Stimulated activated CD8-positive, alpha-beta memory T cell treated with anti-CD3 and anti-CD28 coated beads, Interleukin-12 subunit alpha, Interleukin-12 subunit beta, amount 100 ng/mL, for 24 hours (primary cell): ENCODE measurements around the gene DLG5.
"Not testable (repeated sequence)": the region's sequence is repeated elsewhere in the genome, so short reads cannot be mapped to it uniquely, and the experiment has no call there.

ENCODE experiments used
- DNase-seq: peaks from one replicate; pipeline ENCODE4 v3.0.0-alpha.2; 2020; ENCODE audit errors: extremely low read depth

The DLG5 gene

GRCh38 chr10:77794256-77795142, 132.1 kb downstream of the DLG5 start:
- DNase-seq: no peak

- DNase-seq: no peak
Observed at GRCh38 chr10:77793831-77794230, 132.7 kb downstream of the DLG5 start.

- DNase-seq: no peak
Observed at GRCh38 chr10:77792155-77792554, 134.4 kb downstream of the DLG5 start.

GRCh38 chr10:77791506-77791905, 135.0 kb downstream of the DLG5 start:
- DNase-seq: no peak

- no peak for DNase-seq
Observed at GRCh38 chr10:77789861-77790260, 136.7 kb downstream of the DLG5 start.

- DNase-seq: no peak
Observed at GRCh38 chr10:77789016-77789415, 137.5 kb downstream of the DLG5 start.

GRCh38 chr10:77788496-77789010, 138.0 kb downstream of the DLG5 start:
- no peak for DNase-seq

- no peak for DNase-seq
Observed at GRCh38 chr10:77787440-77787839, 139.1 kb downstream of the DLG5 start.

GRCh38 chr10:77784856-77785255, 141.7 kb downstream of the DLG5 start:
- no peak for DNase-seq

- DNase-seq: no peak
Observed at GRCh38 chr10:77782328-77783061, 144.1 kb downstream of the DLG5 start.

- DNase-seq: no peak
Observed at GRCh38 chr10:77781451-77782327, 144.9 kb downstream of the DLG5 start.

GRCh38 chr10:77780180-77780579, 146.4 kb downstream of the DLG5 start:
- DNase-seq: no peak

GRCh38 chr10:77776487-77776886, 150.1 kb downstream of the DLG5 start:
- no peak for DNase-seq

- DNase-seq: no peak
Observed at GRCh38 chr10:77774940-77775391, 151.6 kb downstream of the DLG5 start.

GRCh38 chr10:77773631-77774426, 152.7 kb downstream of the DLG5 start:
- no peak for DNase-seq

GRCh38 chr10:77772852-77773600, 153.5 kb downstream of the DLG5 start:
- not testable (repeated sequence) for DNase-seq

- no peak for DNase-seq
Observed at GRCh38 chr10:77771851-77772250, 154.7 kb downstream of the DLG5 start.

GRCh38 chr10:77771450-77771849, 155.1 kb downstream of the DLG5 start:
- DNase-seq: no peak

GRCh38 chr10:77770868-77771175, 155.7 kb downstream of the DLG5 start:
- DNase-seq: no peak
